GM19328 (cell line): ENCODE measurements around the gene AHNAK2.
"Not testable (repeated sequence)": the region's sequence is repeated elsewhere in the genome, so short reads cannot be mapped to it uniquely, and the experiment has no call there.

Source experiments
- ATAC-seq: cut with Tn5 transposase; IDR thresholded peaks from one replicate; pipeline ENCODE4 v1.9.1; 2021; ENCODE audit warnings: mild to moderate bottlenecking, moderate library complexity; ENCODE audit not compliant: unreplicated experiment

AHNAK2 gene

DNA sequence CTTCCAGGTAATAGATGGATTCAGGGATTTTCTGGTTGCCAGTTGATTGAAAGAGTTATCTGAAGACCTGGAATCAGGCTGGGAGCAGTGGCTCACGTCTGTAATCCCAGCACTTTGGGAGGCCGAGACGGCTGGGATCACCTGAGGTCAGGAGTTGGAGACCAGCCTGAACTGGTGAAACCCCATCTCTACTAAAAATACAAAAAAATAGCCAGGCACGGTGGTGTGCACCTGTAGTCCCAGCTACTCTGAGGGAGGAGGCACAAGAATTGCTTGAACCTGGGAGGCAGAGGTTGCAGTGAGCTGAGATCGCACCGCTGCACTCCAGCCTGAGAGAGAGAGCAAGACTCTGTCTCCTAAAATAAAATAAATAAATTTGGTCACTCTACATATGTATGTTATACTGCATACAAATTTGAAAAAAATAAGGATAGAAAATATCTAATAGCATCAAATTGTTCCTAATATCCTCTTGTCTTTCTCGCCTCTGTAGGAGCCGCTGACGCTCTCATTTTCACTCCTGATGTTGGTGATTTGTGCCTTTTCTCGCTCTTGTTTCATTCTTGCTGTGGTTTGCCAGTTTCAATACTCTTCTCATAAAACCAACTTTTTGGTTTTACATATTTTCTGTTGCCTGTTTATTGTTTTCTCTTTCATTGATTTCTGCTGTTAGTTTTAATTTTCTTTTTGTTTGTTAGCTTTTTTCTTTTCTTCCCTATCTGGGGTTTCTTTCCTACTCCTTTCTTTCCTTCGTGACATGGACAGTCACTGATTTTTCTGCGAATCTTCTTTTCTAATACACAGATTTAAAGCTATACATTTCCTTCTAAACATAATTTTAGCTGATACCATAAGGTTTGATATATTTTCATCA, 77.3 kb downstream of the AHNAK2 start:
- ATAC-seq = no peak

DNA sequence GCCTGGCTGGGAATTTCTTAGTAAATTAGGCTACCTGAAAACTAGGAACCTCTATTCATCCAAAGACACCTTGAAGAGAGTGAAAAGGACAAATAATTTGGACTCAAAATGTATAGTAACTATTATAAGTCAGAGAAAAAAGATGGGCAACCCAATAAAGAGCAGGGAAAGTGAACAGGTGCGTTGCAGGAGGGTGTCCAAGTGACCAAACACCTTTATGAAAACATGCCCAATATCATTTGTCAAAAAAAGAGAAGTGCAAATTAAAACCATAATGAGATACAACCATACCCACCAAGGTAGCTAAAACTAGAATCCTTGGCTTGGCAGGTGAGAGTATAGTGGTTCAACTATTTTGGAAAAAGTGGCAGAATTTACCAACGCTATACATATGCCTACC, 78.4 kb downstream of the AHNAK2 start:
- ATAC-seq = no peak

DNA sequence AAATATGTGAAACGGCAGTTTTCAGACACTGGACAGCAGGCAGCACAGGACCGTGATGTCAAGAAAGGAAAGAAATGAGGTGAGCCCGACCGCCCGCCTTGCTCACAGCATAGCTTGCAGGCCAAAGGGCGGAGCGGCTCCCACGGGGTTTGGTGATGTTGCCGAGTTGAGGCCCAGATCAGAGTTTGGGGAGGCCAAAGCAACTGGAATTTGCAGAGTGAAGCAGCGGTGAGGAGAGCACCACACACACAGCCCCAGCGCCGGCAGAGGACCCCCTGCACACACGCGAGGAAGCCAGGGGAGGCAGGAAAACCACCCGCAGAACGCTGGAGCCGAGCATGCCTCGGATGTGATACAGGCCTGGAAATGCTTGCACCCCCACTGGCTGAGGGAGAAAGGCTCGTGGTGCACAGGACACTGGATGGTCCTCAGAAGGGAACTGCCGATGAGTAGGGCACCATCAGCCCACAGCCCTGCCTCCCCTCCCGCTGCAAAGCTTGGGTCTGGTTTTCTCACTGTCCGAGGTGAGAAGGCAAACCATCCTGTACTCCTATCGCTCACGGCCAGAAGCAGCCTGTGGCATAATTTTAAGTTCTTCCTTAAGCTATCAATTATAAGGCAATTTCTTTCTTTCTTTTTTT, 79.2 kb downstream of the AHNAK2 start:
- ATAC-seq = no peak

DNA sequence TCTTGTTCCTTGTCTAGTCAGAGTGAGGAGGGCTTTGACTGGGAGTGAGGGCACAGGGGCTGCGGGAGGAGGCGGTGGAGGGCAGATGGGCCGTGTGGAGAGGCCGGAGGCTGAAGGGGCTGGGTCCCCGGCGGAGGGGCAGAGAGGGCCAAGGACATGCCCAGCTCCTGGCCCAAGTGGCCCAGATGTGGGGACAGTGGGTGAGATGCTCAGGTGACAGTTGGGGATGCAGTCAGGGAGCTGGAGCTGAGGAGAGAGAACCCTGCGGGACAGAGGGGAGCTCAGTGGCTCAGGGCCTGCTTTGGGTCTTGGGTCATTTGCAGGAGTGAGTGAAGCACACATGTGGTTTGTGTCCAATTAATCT, 80.0 kb downstream of the AHNAK2 start:
- ATAC-seq = no peak

DNA sequence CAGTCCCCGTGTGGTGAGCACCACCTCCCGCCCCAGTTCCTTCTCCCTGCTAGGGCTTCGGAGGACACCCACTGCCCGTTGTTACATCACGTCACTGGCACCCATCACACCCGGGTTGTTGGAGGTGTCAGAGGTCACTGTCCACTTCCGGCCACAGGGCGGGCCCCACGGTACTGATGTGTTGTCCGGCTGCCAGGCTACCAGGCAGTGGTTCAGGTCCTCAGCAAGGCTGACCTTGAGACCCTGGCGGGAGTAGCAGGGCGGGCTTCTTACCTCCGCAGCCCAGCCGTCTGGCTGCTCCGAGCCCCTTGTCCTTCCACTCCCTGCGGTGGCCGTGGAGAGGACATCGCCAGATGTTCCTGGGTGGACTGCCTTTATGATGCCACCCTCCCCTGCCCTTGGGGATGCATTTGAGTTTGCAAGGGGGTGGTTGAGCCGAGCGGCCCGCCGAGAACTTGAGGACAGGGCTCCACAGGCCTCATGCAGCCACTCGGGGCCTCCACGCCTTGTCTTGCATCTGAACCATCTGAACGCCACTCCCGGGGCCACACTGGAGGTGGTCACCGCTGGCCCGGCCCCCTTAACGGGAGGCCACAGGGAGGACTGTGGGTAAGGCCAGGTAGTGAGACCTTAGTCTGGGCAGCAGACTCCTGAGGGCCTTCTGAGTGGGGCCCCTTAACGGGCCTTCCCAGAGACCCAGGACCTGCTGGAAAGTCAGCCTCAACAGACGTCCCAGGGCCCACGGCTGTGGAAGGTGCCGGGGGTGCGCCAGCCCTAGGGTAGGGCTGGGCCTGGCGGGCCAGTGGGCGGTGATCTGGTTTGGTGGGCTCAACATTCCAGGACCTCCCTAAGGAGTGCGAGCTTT, 80.6 kb downstream of the AHNAK2 start:
- no peak for ATAC-seq

DNA sequence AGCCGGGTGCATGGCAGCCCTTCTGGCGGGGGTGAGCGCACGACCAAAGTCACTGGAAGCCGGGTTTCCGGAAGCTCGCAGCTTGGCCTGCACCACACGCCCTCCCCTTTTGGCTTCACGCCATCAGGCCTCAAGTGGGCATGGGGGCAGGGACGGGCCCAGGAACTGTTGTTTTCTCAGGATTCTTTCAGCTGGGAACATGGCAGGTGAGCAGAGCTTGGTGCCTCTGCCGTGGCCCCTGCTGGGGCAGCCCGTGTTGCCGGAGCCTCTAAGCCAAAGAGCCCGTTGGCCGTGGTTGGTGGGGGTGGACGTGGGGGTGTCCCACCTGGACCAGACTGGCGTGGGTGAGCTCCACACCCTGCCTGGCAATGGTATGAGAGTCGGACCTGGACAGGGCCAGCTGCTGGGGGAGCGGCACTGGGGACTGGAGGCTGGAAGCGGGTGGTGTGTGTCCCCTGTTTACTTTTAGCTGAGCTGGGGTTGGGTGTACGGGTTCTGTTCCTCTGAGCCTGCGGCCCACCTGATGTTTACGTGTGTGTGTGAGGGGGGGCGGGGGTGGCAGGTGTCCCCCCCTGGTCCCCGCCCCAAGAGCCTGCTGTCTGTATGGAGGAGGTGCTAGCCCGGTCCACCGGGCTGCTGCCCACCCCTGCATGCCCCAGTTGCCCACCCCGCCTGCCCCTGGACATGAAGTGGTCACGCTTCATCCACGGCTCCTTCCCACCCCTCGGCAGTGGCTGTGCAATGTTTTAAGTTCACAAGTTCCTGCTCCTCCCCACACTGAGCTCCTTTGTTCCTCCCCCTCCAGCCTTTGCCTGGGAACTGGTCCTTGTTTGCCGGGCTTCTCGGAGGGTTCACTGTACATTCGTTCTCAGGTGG, 82.2 kb downstream of the AHNAK2 start:
- no peak for ATAC-seq

DNA sequence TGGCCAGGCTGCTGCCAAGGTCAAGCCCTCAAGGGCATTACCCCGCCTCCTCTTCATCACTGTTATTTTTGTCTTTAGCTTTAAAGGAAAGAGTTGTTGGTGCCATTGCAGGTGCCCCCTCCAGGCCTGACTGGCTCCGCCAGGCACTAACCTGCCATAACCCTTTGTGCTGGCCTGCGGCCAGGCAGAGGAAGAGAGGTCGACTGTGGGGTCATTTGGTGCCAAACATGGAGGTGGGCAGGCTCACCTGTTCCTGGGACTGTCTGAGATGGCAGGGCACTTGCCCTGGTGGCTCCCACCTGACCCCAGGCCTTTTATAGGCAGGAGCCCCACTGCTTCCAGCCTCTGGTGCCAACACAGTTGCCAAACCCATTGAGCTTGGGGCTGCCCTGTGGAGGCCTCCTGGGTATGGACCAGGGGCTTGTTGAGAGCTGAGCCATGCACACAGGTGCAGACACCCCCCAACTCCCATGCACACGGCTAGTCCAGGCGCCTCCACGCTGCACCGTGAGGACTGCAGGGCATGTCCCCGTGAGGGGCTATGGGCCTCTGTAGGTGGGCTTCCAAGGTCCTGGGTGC, 82.9 kb downstream of the AHNAK2 start:
- no peak for ATAC-seq

DNA sequence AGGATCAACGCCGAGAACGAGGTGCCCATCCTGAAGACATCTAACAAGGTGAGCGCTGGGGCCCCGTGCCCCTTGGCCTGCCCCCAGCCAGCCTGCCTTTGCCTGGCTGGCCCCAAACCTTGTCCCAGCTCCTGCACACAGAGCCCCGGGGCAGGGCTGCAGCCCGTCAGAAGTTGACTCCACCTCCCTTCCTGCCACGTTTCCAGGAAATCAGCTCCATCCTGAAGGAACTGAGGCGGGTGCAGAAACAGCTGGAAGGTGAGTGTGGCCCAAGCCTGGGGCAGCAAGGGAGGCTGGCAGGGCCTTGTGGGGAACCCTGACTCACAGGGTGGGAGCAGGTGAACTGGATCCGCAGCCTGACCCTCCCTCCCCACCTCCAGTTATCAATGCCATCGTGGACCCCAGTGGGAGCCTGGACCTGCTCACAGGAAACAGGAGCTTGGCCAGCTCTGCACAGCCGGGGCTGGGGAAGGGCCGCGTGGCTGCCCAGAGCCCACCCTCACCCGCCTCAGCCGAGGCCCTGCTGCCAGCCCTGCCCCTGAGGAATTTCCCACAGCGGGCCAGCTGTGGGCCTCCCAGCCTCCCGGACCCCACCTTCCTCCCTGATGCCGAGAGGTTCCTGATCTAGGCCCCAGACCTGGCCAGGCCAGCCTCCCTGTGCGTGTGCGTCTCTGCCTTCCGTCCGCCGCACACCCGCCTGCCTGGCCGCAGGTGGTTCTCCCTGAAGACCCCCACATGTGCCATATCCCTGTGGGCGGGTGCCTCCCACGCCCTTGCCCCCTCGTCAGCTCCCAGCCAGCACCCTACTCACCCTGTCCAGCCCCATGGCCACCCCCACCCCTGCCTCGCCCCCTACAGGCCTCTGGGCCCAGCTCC, 83.6 kb downstream of the AHNAK2 start:
- no peak for ATAC-seq

DNA sequence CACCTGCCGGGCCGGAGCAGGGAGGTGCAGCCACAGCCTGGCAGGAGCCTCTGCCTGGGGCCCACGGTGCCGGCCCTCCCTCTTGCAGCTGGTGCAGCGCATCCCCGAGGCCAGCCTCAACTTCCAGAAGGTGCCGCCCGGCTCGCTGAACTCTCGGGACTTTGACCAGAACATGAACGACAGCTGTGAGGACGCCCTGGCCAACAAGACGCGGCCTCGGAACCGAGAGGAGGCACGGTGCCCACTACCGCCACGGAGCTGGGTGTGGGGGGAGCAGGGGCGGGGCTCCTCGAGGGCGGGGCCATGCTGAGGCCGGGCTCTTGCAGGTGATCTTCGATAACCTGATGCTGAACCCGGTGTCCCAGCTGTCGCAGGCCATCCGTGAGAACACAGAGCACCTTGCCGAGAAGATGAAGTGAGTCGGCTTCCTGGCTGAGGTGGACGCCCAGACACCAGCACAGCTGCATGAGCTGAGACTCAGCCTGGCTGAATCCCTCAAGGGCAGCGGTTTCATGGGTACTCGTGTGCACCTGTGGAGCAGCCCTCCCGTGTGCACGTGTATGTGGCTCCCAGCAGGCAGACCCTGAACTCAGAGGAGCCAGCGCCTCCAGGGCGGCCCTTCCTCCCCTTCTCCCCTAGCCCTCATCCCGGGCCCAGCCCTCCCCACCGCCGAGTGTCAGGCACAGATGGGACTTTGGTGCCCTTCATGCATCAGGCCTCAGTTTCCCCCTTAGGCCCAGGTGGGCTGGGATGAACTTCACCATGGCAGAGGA, 84.6 kb downstream of the AHNAK2 start:
- ATAC-seq = no peak

DNA sequence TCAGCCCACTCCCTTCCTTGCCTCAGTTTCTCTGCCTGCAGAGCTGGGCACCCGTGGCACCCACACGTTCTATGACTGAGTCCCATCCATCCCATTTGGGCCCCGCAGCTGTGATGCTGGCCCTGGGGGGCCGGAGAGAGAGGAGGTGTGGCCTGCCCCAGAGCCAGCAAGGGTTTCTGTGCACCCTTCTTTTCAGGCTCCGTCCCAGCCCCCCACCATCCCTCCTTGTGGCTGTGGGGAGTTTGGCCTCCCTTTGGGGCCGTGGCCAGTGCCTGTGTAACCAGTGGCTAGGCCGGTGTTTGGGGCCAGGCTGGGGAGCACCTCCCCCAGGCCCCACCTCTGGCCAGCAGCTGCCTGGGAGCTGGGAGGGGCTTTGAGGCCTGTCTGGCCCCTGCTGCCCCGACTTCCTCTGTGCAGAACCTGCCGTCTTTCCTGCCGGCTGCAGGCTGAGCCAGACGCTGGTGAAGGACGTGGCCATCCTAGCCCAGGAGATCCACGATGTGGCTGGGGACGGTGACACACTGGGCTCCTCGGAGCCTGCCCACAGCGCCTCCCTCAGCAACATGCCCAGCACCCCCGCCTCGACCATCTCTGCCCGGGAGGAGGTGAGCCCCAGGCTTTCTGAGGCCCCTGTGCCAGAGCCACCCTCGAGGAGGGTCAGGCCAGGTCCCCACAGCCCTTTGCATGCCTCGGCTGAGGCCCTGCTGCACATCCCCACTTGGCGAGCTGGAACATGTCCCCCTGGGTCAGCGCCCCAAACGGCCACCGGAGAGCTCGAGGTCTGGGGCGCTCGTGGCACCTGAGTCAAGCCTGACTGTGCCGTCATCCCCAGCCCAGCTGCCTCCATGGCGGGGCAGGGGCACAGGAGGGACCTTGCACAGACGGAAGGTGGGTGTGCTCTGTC, 85.4 kb downstream of the AHNAK2 start:
- ATAC-seq = no peak

DNA sequence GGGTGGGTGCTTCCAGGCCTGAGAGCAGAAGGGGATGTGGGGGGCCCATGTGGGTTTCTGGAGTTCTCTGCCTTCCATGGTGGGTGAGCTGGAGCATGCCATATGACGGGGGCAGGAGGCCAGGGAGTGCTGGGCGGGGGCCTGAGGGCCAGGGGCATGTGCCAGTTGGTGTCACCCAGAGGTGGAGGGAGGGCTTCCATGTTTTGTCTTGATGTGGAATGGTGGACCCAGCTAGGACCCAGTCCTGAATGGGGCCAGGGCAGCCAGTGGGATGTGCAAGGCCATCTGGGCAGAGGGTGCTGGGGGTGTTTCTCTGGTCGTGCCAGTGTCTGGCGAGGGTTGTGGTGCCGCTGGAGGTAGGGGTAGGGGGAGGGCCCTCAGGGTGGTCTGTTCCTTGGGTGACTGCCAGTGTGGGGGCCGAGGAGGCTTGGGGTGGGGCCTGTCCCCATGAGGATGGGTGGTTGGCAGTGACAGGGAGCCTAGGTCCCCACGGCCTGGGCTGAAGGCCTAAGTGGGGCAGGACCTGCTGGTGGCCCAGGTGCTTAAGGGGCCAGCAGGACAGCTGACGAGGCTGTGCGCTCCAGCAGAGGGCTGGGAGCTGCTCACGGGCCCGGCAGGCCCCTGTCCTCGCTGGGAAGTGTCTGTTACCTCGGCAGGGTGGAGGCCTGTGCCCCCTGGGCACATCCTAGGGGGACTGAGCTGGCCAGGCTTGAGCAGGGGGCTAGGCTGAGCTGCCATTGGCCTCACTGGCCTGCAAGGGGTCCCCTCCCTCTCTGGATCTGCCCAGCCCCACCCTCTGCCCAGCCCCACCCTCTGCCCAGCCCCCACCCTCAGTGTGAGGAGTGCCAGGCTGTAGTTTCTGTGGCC, 86.3 kb downstream of the AHNAK2 start:
- no peak for ATAC-seq

DNA sequence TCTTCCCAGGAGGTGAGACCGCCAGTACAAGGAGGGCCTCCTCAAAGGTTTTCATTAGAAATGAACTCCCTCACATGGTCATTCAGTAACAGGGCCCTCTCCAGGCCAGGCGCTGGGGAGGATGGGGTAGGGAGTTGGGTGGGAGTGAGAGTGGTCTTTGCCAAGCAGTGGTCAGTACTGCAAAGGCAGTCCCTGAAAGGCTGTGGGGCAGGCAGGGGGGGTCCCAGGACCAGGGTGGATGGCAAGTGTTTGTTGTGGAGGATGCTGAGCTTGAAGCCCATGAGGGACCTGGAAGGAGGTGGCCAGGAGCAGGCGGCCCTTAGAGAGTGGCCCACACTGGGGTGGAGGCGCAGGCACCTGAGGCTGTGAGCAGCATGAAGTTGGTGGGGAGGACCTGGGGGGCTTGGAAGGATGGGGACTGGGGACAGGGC, 87.0 kb downstream of the AHNAK2 start:
- ATAC-seq = no peak

DNA sequence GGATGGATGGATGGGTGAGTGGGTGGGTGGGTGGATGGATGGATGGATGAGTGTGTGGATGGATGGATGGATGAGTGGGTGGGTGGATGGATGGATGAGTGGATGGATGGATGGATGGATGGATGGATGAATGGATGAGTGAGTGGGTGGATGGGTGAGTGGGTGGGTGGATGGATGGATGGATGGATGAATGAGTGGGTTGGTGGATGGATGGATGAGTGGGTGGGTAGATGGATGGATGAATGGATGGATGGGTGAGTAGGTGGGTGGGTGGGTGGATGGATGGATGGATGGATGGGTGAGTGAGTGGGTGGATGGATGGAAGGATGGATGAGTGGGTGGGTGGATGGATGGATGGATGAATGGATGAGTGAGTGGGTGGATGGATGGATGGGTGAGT, 87.9 kb downstream of the AHNAK2 start:
- ATAC-seq = not testable (repeated sequence)

DNA sequence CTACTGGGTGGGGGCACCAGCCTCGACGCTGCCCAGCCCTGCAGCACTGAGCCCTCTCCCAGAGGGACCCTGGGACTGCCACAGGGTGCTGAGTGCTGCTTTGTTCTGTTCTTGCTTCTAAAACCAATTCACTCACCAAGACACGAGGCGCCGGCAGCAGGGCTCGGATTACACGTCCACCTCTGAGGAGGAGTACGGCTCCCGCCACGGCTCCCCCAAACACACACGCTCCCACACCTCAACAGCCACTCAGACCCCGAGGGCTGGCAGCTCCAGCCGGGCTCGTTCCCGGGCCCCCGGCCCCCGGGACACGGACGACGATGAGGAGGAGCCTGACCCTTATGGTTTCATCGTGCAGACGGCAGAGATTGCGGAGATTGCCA, 88.8 kb downstream of the AHNAK2 start:
- no peak for ATAC-seq

DNA sequence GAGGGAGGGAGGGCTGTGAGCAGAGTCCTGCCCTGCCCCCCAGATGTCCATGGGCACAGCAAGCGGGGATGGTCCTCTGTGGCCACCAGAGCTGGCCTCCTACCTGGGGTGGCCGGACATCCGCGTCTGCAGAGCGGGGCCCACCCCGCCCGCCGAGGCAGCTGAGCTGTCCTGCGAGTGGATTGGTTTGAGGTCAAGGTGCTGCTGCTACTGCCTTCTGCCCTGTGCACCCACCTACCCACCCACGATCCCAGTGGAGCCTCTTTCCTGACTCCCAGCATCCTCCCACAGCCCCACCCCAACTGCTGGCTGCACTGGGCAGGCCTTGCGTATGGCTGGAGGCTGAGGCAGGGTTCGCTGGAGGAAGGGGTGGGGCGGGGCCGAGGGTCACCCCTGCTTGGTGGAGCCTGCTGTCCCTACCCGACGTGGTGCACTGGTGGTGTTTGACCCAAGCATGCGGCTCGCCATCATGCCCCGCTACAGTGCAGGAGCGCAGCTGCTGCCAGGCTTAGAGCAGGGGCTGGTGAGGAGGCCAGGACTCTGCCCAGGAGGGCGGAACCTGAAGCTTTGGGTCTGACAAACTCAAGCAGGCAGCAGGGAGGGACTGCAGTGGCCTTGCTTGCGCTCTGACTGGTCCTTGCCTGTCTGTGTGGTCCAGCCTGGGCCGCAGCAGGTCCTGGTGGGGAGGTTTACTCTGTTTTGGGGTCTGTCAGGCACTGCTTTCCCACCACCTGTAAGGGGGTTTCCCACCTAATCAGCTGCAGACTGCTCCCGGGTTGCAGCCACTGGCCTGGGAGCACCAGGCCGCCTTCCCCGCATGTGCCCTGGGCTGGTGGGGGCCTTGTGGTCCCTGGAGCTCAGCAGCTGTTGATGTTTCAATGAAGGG, 89.4 kb downstream of the AHNAK2 start:
- no peak for ATAC-seq
